A673 (cell line): ENCODE results near the gene TSHZ2. TPM values are rescaled to one million over a fixed set of nuclear protein-coding genes. Genes with fewer than 3 reads are reported as not detected.

Experiments
- BruUV-seq: library from RNA; stranded (reverse); fragments of 400-500 nt; replicated peaks from 2 replicates; lab custom pipeline; 2021; lab: Mats Ljungman, UMichigan
- CTCF ChIA-PET: fragments of 300-600 bp; sonication (Branson Sonifier 250); formaldehyde crosslinking; loops from one replicate; lab custom pipeline; 2022; ENCODE audit warnings: antibody characterized with exemption; lab: Charles Lee
- POLR2A ChIA-PET: fragments of 300-600 bp; sonication (Branson Sonifier 250); formaldehyde crosslinking; loops from one replicate; lab custom pipeline; 2022; ENCODE audit warnings: antibody characterized with exemption; ENCODE audit not compliant: low non-redundant PET; lab: Charles Lee
- DNase-seq: peaks from one replicate; pipeline ENCODE4 v3.0.0-alpha.2; 2015; ENCODE audit warnings: low spot score
- H3K27ac ChIP-seq: fragments of 200-600 bp; sonication (generic); 2 replicates; pipeline ENCODE4 v1.5.1; 2016; ENCODE audit warnings: mixed run types, low read depth, mild to moderate bottlenecking, mixed read lengths, antibody characterized with exemption, low read length; ENCODE audit not compliant: poor library complexity, severe bottlenecking
- H3K27me3 ChIP-seq: fragments of 200-600 bp; sonication (generic); replicated peaks from 2 replicates; pipeline ENCODE4 v1.6.1; 2017; ENCODE audit warnings: mixed run types, low read depth, mild to moderate bottlenecking, mixed read lengths, antibody characterized with exemption, low read length; ENCODE audit not compliant: insufficient read depth, poor library complexity
- H3K36me3 ChIP-seq: fragments of 200-600 bp; sonication (generic); 2 replicates; pipeline ENCODE4 v1.6.1; 2016; ENCODE audit warnings: mixed run types, mild to moderate bottlenecking, mixed read lengths, antibody characterized with exemption, low read length; ENCODE audit not compliant: insufficient read depth, poor library complexity, severe bottlenecking
- H3K4me1 ChIP-seq: fragments of 200-600 bp; sonication (generic); 2 replicates; pipeline ENCODE4 v1.6.1; 2017; ENCODE audit warnings: mixed run types, mild to moderate bottlenecking, mixed read lengths, antibody characterized with exemption, low read length; ENCODE audit not compliant: insufficient read depth, poor library complexity, severe bottlenecking
- H3K4me3 ChIP-seq: fragments of 200-600 bp; sonication (generic); 2 replicates; pipeline ENCODE4 v1.5.1; 2016; ENCODE audit warnings: low read depth, mixed run types, mild to moderate bottlenecking, mixed read lengths, low read length; ENCODE audit not compliant: poor library complexity, severe bottlenecking
- H3K9me3 ChIP-seq: fragments of 200-600 bp; sonication (generic); 2 replicates; pipeline ENCODE4 v1.6.1; 2016; ENCODE audit warnings: mixed run types, low read depth, mild to moderate bottlenecking, mixed read lengths, antibody characterized with exemption, low read length; ENCODE audit not compliant: poor library complexity, severe bottlenecking
- CTCF ChIP-seq: fragments of 300-800, 200-600 bp; sonication (generic); conservative IDR thresholded peaks from 2 replicates; pipeline ENCODE4 v1.5.1; 2017; ENCODE audit warnings: low read depth, mild to moderate bottlenecking, antibody characterized with exemption, low read length, moderate library complexity, mixed read lengths
- EZH2 ChIP-seq: fragments of 200-600 bp; sonication (generic); IDR thresholded peaks from 2 replicates; pipeline ENCODE4 v1.6.1; 2017; ENCODE audit warnings: borderline replicate concordance, low read depth, mild to moderate bottlenecking, mixed read lengths, antibody characterized with exemption, low read length; ENCODE audit not compliant: poor library complexity, severe bottlenecking
- intact Hi-C: fragments of 100-400 bp; cut with micrococcal nuclease; formaldehyde crosslinking; loops from one replicate; pipeline ENCODE4 v1.10.0; 2022; ENCODE audit not compliant: unreplicated experiment
- total RNA-seq: library from RNA; stranded (reverse); gene quantifications from 2 replicates; pipeline ENCODE4 v1.2.3, GENCODE V29; 2021

TSHZ2 gene
- total RNA-seq, 1 experiment from 2014 or later: 4.1 TPM

GRCh38 chr20:53302695-53303412 lies 330.7 kb downstream of the TSHZ2 start:
- no TSS peak for BruUV-seq
- no peak for DNase-seq
- TF ChIP-seq EZH2: no peak
- TF ChIP-seq CTCF: no peak
- intact Hi-C loops: no loop called here
- CTCF ChIA-PET: no interaction called here
- H3K27me3 ChIP-seq: no peaks in the 10 kb centered on the region
- no peaks in the 10 kb centered on the region for H3K9me3 ChIP-seq
- POLR2A ChIA-PET: no interaction called here
- no peaks in the 10 kb centered on the region for H3K36me3 ChIP-seq
- H3K4me1 ChIP-seq: peaks cover 11% of the 10 kb centered on the region
- no peak overlapping the region for H3K4me3 ChIP-seq
- no peak overlapping the region for H3K27ac ChIP-seq

- H3K4me3 ChIP-seq: no peak overlapping the region
- CTCF ChIA-PET: no interaction called here
- POLR2A ChIA-PET: no interaction called here
Observed at GRCh38 chr20:53303413-53303760, 331.2 kb downstream of the TSHZ2 start.

GRCh38 chr20:53304146-53304545 lies 332.0 kb downstream of the TSHZ2 start:
- Histone ChIP-seq H3K36me3 (no peaks in the 10 kb centered on the region), H3K27ac (no peak overlapping the region), H3K4me1 (peaks cover 10% of the 10 kb centered on the region), H3K4me3 (no peak overlapping the region), H3K9me3 (no peaks in the 10 kb centered on the region), H3K27me3 (no peaks in the 10 kb centered on the region)
- no TSS peak for BruUV-seq
- CTCF ChIA-PET: no interaction called here
- no peak for DNase-seq
- TF ChIP-seq EZH2: no peak
- TF ChIP-seq CTCF: no peak
- POLR2A ChIA-PET: no interaction called here
- intact Hi-C loops: no loop called here

More at GRCh38 chr20:53303413-53303760, 331.2 kb downstream of the TSHZ2 start:
- no peaks in the 10 kb centered on the region for H3K27me3 ChIP-seq
- H3K9me3 ChIP-seq: no peaks in the 10 kb centered on the region
- no TSS peak for BruUV-seq
- TF ChIP-seq CTCF: no peak
- no peak for TF ChIP-seq EZH2
- no peaks in the 10 kb centered on the region for H3K36me3 ChIP-seq
- no peak for DNase-seq
- peaks cover 11% of the 10 kb centered on the region for H3K4me1 ChIP-seq
- intact Hi-C loops: no loop called here
- H3K27ac ChIP-seq: no peak overlapping the region
